K562 (cell line): Measurements from ENCODE around the gene FBXO48. TPM values are rescaled to one million over a fixed set of nuclear protein-coding genes. Genes with fewer than 3 reads are reported as not detected.

Source experiments
- BCOR ChIP-seq: fragments of 450-650 bp; IDR thresholded peaks from 2 replicates; pipeline ENCODE4 v1.6.1; 2016
- CSDE1 ChIP-seq, 2 experiments: fragments of 450-650 bp; IDR thresholded peaks; 2 replicates each; pipeline ENCODE4 v1.6.1; 2016; ENCODE audit warnings: mild to moderate bottlenecking in 1 of 2
- ETS2 ChIP-seq: IDR thresholded peaks from 2 replicates; pipeline ENCODE4 v1.6.1; 2016; ENCODE audit warnings: borderline replicate concordance, missing genetic modification characterization, mild to moderate bottlenecking, moderate library complexity, missing compliant biosample characterization; ENCODE audit not compliant: poor library complexity, severe bottlenecking
- FOXJ3 ChIP-seq: sonication (generic); formaldehyde crosslinking; IDR thresholded peaks from 2 replicates; pipeline ENCODE4 v1.4.0; 2020; ENCODE audit warnings: mild to moderate bottlenecking, missing genetic modification reagents
- LCOR ChIP-seq: sonication (generic); formaldehyde crosslinking; IDR thresholded peaks from 2 replicates; pipeline ENCODE4 v1.8.0; 2022; ENCODE audit warnings: mild to moderate bottlenecking, missing genetic modification reagents
- MAFK ChIP-seq: IDR thresholded peaks from 2 replicates; pipeline ENCODE4 v1.6.1; 2011; ENCODE audit warnings: low read length, improper control_type of control experiment
- MCM5 ChIP-seq: fragments of 450-650 bp; IDR thresholded peaks from 2 replicates; pipeline ENCODE4 v1.6.1; 2016; ENCODE audit warnings: low read depth
- MECOM ChIP-seq: fragments of 250-450 bp; sonication (Bioruptor Pico); IDR thresholded peaks from 2 replicates; pipeline ENCODE4 v1.8.0; 2022; ENCODE audit warnings: inconsistent platforms
- PHF8 ChIP-seq: fragments of 200-600 bp; sonication (generic); IDR thresholded peaks from 2 replicates; pipeline ENCODE4 v1.6.1; 2012; ENCODE audit warnings: mixed run types, mild to moderate bottlenecking, inconsistent platforms, low read length, moderate library complexity, borderline replicate concordance
- PRMT5 ChIP-seq: sonication (generic); formaldehyde crosslinking; IDR thresholded peaks from 2 replicates; pipeline ENCODE4 v1.5.0; 2020; ENCODE audit warnings: missing genetic modification reagents
- TGIF2 ChIP-seq: sonication (generic); formaldehyde crosslinking; IDR thresholded peaks from 2 replicates; pipeline ENCODE4 v1.8.1; 2022; ENCODE audit warnings: mild to moderate bottlenecking, missing genetic modification reagents, moderate library complexity
- TRIM28 ChIP-seq: fragments of 450-650 bp; IDR thresholded peaks from 2 replicates; pipeline ENCODE4 v1.6.1; 2017
- ZKSCAN3 ChIP-seq: fragments of 250-450 bp; sonication (Bioruptor Pico); IDR thresholded peaks from 2 replicates; pipeline ENCODE4 v1.4.0; 2020
- ZNF316 ChIP-seq: fragments of 450-650 bp; IDR thresholded peaks from 2 replicates; pipeline ENCODE4 v1.6.1; 2016
- polyA plus RNA-seq, 8 experiments: library from polyadenylated mRNA; depleted of rRNA in 4 of 8; stranded (reverse) in 5 of 8; unstranded in 3 of 8; fragments of >200 nt; fragmentation: Nextera tagmentation in 2 of 8; fragmentation: Illumina TruSeq in 1 of 8; extraction: Ambion mirVana in 2 of 8; extraction: Trizol in 1 of 8; gene quantifications; 2 replicates each; pipeline versions ENCODE4 v1.2.1 to v1.2.3, GENCODE V29; 2011 to 2014; ENCODE audit warnings: inconsistent platforms in 1 of 8, missing spikeins in 1 of 8
- total RNA-seq, 7 experiments: library from RNA; depleted of rRNA in 6 of 7; stranded (reverse); fragments of >200 nt in 6 of 7; fragmentation: Illumina TruSeq in 2 of 7; extraction: Trizol in 2 of 7; gene quantifications; 2 replicates each; pipeline versions ENCODE4 v1.2.1 to v1.2.3, GENCODE V29; 2011 to 2021; ENCODE audit warnings: low replicate concordance in 1 of 7
- TF ChIP-seq, protein P1 (sequence below): sonication (generic); formaldehyde crosslinking; IDR thresholded peaks from 2 replicates; pipeline ENCODE4 v1.8.0; 2023; ENCODE audit warnings: missing genetic modification reagents, mild to moderate bottlenecking, borderline replicate concordance
- TF ChIP-seq, protein P2 (sequence below): fragments of 250-450 bp; sonication (Bioruptor Pico); IDR thresholded peaks from 2 replicates; pipeline ENCODE4 v1.5.0; 2021
- TF ChIP-seq, protein P3 (sequence below): sonication (generic); formaldehyde crosslinking; IDR thresholded peaks from 2 replicates; pipeline ENCODE4 v1.8.0; 2022; ENCODE audit warnings: mild to moderate bottlenecking, missing genetic modification reagents
- TF ChIP-seq, protein P4 (sequence below): fragments of 250-450 bp; sonication (Bioruptor Pico); IDR thresholded peaks from 2 replicates; pipeline ENCODE4 v1.8.0; 2022; ENCODE audit warnings: moderate library complexity, mild to moderate bottlenecking, inconsistent platforms
- TF ChIP-seq, protein P5 (sequence below): IDR thresholded peaks from 2 replicates; pipeline ENCODE4 v1.6.1; 2016; ENCODE audit warnings: missing genetic modification characterization, missing compliant biosample characterization

Gene FBXO48
- total and polyA plus RNA-seq, 9 of the 15 experiments (the other 6 are each of a cell fraction or from before 2014, with no cell fraction given) = 0.36 to 1.8 (median 0.73) TPM

DNA sequence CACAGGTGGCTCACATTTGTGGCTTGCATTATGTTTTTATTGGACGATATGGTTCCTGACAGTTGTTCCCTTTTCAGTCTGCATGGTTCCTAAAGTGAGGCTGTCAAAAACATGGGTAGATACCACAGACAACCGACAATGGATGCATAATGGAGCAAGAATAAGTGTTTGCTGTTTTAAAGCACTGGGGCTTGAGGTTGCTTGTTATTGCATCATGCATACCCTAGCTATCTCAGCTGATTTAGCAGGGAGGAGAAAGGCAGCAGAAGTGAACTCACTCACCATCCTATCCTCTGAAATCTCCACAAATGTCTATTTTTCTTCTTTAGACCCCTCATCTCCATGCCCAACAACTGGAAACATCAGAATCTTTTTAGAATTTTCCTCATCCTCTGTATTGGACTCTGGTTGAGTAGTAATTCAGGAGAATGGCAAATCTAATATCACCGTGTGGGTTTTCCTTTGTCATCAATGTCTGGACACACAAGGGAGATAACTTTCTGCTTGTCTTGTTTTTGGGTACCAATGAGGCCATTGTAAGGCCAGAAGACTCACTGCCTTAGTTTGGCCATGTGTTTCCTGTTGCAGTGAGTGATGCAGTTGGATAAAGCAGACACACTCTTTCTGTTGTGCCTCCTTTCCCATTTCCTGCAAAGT, 46.7 kb downstream of the FBXO48 start (continued):
- TF ChIP-seq, protein P1, sequence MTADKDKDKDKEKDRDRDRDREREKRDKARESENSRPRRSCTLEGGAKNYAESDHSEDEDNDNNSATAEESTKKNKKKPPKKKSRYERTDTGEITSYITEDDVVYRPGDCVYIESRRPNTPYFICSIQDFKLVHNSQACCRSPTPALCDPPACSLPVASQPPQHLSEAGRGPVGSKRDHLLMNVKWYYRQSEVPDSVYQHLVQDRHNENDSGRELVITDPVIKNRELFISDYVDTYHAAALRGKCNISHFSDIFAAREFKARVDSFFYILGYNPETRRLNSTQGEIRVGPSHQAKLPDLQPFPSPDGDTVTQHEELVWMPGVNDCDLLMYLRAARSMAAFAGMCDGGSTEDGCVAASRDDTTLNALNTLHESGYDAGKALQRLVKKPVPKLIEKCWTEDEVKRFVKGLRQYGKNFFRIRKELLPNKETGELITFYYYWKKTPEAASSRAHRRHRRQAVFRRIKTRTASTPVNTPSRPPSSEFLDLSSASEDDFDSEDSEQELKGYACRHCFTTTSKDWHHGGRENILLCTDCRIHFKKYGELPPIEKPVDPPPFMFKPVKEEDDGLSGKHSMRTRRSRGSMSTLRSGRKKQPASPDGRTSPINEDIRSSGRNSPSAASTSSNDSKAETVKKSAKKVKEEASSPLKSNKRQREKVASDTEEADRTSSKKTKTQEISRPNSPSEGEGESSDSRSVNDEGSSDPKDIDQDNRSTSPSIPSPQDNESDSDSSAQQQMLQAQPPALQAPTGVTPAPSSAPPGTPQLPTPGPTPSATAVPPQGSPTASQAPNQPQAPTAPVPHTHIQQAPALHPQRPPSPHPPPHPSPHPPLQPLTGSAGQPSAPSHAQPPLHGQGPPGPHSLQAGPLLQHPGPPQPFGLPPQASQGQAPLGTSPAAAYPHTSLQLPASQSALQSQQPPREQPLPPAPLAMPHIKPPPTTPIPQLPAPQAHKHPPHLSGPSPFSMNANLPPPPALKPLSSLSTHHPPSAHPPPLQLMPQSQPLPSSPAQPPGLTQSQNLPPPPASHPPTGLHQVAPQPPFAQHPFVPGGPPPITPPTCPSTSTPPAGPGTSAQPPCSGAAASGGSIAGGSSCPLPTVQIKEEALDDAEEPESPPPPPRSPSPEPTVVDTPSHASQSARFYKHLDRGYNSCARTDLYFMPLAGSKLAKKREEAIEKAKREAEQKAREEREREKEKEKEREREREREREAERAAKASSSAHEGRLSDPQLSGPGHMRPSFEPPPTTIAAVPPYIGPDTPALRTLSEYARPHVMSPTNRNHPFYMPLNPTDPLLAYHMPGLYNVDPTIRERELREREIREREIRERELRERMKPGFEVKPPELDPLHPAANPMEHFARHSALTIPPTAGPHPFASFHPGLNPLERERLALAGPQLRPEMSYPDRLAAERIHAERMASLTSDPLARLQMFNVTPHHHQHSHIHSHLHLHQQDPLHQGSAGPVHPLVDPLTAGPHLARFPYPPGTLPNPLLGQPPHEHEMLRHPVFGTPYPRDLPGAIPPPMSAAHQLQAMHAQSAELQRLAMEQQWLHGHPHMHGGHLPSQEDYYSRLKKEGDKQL (CRISPR knock-in tag) = no peak
- TF ChIP-seq MECOM (CRISPR knock-in tag) = peak; percentile 76; the same call in 1 of the 2 replicates
- no peak for TF ChIP-seq TGIF2 (CRISPR knock-in tag)
- no peak for TF ChIP-seq ZKSCAN3
- no peak for TF ChIP-seq LCOR
- no peak for TF ChIP-seq CSDE1 (IDR thresholded peaks at IDR 0.05)
- no peak for TF ChIP-seq BCOR
- TF ChIP-seq PRMT5 (CRISPR knock-in tag) = no peak
- TF ChIP-seq, protein P2, sequence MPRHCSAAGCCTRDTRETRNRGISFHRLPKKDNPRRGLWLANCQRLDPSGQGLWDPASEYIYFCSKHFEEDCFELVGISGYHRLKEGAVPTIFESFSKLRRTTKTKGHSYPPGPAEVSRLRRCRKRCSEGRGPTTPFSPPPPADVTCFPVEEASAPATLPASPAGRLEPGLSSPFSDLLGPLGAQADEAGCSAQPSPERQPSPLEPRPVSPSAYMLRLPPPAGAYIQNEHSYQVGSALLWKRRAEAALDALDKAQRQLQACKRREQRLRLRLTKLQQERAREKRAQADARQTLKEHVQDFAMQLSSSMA (CRISPR knock-in tag) = no peak
- TF ChIP-seq ZNF316 = no peak
- TF ChIP-seq, protein P3, sequence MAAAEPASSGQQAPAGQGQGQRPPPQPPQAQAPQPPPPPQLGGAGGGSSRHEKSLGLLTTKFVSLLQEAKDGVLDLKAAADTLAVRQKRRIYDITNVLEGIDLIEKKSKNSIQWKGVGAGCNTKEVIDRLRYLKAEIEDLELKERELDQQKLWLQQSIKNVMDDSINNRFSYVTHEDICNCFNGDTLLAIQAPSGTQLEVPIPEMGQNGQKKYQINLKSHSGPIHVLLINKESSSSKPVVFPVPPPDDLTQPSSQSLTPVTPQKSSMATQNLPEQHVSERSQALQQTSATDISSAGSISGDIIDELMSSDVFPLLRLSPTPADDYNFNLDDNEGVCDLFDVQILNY (CRISPR knock-in tag) = no peak
- TF ChIP-seq PHF8 = no peak
- no peak for TF ChIP-seq FOXJ3 (CRISPR knock-in tag)
- no peak for TF ChIP-seq ETS2 (tag)
- peak; percentile 16; the same call in 1 of the 2 replicates for TF ChIP-seq MAFK
- TF ChIP-seq, protein P4, sequence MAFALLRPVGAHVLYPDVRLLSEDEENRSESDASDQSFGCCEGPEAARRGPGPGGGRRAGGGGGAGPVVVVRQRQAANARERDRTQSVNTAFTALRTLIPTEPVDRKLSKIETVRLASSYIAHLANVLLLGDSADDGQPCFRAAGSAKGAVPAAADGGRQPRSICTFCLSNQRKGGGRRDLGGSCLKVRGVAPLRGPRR = peak; percentile 85; the same call in 1 of the 2 replicates
- peak; percentile 16; the same call in 1 of the 2 replicates for TF ChIP-seq TRIM28
- TF ChIP-seq, protein P5, sequence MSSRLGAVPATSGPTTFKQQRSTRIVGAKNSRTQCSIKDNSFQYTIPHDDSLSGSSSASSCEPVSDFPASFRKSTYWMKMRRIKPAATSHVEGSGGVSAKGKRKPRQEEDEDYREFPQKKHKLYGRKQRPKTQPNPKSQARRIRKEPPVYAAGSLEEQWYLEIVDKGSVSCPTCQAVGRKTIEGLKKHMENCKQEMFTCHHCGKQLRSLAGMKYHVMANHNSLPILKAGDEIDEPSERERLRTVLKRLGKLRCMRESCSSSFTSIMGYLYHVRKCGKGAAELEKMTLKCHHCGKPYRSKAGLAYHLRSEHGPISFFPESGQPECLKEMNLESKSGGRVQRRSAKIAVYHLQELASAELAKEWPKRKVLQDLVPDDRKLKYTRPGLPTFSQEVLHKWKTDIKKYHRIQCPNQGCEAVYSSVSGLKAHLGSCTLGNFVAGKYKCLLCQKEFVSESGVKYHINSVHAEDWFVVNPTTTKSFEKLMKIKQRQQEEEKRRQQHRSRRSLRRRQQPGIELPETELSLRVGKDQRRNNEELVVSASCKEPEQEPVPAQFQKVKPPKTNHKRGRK (tag) = no peak
- TF ChIP-seq MCM5 = no peak
